K562 (cell line): ENCODE data around the gene ZBED4. TPM values are rescaled to one million over a fixed set of nuclear protein-coding genes. Genes with fewer than 3 reads are reported as not detected.

Source experiments
- ATAC-seq: fragments of 200-7000 bp; cut with Tn5 transposase; 3 replicates; pipeline ENCODE4 v1.9.1; 2020; ENCODE audit warnings: moderate library complexity
- BruUV-seq: library from RNA; stranded (reverse); fragments of 400-500 nt; replicated peaks from 2 replicates; lab custom pipeline; 2021; lab: Mats Ljungman, UMichigan
- CTCF ChIA-PET: fragments of 300-600 bp; formaldehyde crosslinking; extraction: SDS; loops from one replicate; lab custom pipeline; 2021; ENCODE audit warnings: low intra/inter-chr PET ratio; lab: Yijun Ruan, JAX
- POLR2A ChIA-PET: fragments of 300-600, 350-650 bp; sonication (Branson Sonifier 250); formaldehyde crosslinking; extraction: SDS; loops from one replicate; lab custom pipeline; 2021; ENCODE audit warnings: antibody characterized with exemption, inconsistent platforms; lab: Yijun Ruan, JAX
- DNase-seq, 4 experiments: peaks; one replicate each; pipeline versions ENCODE4 v3.0.0 to v3.0.0-alpha.2; 2011 to 2018; ENCODE audit warnings: low spot score in 3 of 4, mixed read lengths in 3 of 4; ENCODE audit errors: extremely low read depth in 1 of 4
- FAIRE-seq: peaks from 2 replicates; lab custom pipeline; 2011; peaks lifted over from hg19 to GRCh38; lab: Jason Lieb, UNC
- H2AFZ ChIP-seq: 2 replicates; pipeline ENCODE4 v1.6.0; 2011; ENCODE audit warnings: low read depth, low read length, control low read depth, inconsistent platforms
- H3K27ac ChIP-seq: fragments of 200-600 bp; 3 replicates; pipeline ENCODE4 v1.8.0; 2011; ENCODE audit warnings: low read depth, mild to moderate bottlenecking, control low read depth, inconsistent platforms, low read length, moderate library complexity, mixed read lengths; ENCODE audit errors: extremely low read depth
- H3K27me3 ChIP-seq, 2 experiments: fragments of 300-600 bp in 1 of 2; 2 replicates in 1 of 2; 3 replicates in 1 of 2; pipeline versions ENCODE4 v1.6.0 to v1.8.0; 2011; ENCODE audit warnings: inconsistent platforms in 2 of 2, low read length in 2 of 2, mild to moderate bottlenecking in 1 of 2, mixed read lengths in 1 of 2, moderate library complexity in 1 of 2; ENCODE audit not compliant: control insufficient read depth in 2 of 2, insufficient read depth in 2 of 2
- H3K36me3 ChIP-seq: fragments of 300-600 bp; 3 replicates; pipeline ENCODE4 v1.8.0; 2011; ENCODE audit warnings: mild to moderate bottlenecking, low read length, inconsistent platforms; ENCODE audit not compliant: control insufficient read depth, insufficient read depth
- H3K4me1 ChIP-seq, 2 experiments: fragments of 200-600 bp in 1 of 2; replicated peaks in 1 of 2; 2 replicates in 1 of 2; 3 replicates in 1 of 2; pipeline versions ENCODE4 v1.5.1 to v1.8.0; 2011; ENCODE audit warnings: inconsistent platforms in 2 of 2, low read length in 2 of 2, mild to moderate bottlenecking in 1 of 2, mixed read lengths in 1 of 2, moderate library complexity in 1 of 2; ENCODE audit not compliant: control insufficient read depth in 2 of 2, insufficient read depth in 2 of 2
- H3K4me2 ChIP-seq: 2 replicates; pipeline ENCODE4 v1.6.1; 2011; ENCODE audit warnings: low read length, control low read depth, inconsistent platforms, mixed read lengths; ENCODE audit not compliant: insufficient read depth
- H3K4me3 ChIP-seq: fragments of 200-600 bp; sonication (generic), shearing (Covaris generic); 2 replicates; pipeline ENCODE4 v1.5.1; 2016; ENCODE audit warnings: control low read depth, inconsistent platforms
- H3K79me2 ChIP-seq: fragments of 200-600 bp; 3 replicates; pipeline ENCODE4 v1.8.0; 2011; ENCODE audit warnings: low read length, inconsistent platforms; ENCODE audit not compliant: control insufficient read depth, insufficient read depth
- H3K9ac ChIP-seq, 2 experiments: 2 replicates each; pipeline versions ENCODE4 v1.6.0 to v1.6.1; 2011; ENCODE audit warnings: low read depth in 2 of 2, low read length in 2 of 2, control low read depth in 1 of 2, inconsistent platforms in 1 of 2, mild to moderate bottlenecking in 1 of 2, mixed read lengths in 1 of 2; ENCODE audit not compliant: insufficient read depth in 1 of 2
- H3K9me1 ChIP-seq: one replicate; pipeline ENCODE4 v1.6.0; 2011; ENCODE audit warnings: inconsistent platforms, mild to moderate bottlenecking, low read length, moderate library complexity; ENCODE audit not compliant: control insufficient read depth, insufficient read depth
- H3K9me3 ChIP-seq: replicated peaks from 2 replicates; pipeline ENCODE4 v1.5.1; 2011; ENCODE audit warnings: low read depth, low read length, inconsistent platforms; ENCODE audit not compliant: control insufficient read depth, insufficient read depth
- H4K20me1 ChIP-seq: replicated peaks from 2 replicates; pipeline ENCODE4 v1.6.1; 2011; ENCODE audit warnings: low read length, inconsistent platforms, mixed read lengths; ENCODE audit not compliant: control insufficient read depth, insufficient read depth
- ADNP ChIP-seq: fragments of 200-800 bp; sonication (Bioruptor generic); IDR thresholded peaks from 2 replicates; pipeline ENCODE4 v1.6.1; 2016; ENCODE audit warnings: missing genetic modification characterization, missing compliant biosample characterization
- CBFB ChIP-seq: sonication (generic); formaldehyde crosslinking; IDR thresholded peaks from 2 replicates; pipeline ENCODE4 v1.4.0; 2020; ENCODE audit warnings: mild to moderate bottlenecking, missing genetic modification reagents
- DPF2 ChIP-seq: fragments of 450-650 bp; IDR thresholded peaks from 2 replicates; pipeline ENCODE4 v1.6.1; 2016
- E2F3 ChIP-seq: fragments of 250-450 bp; sonication (Bioruptor Pico); IDR thresholded peaks from 2 replicates; pipeline ENCODE4 v1.4.0; 2020; ENCODE audit warnings: mild to moderate bottlenecking
- JUNB ChIP-seq: fragments of 450-650 bp; formaldehyde crosslinking; conservative IDR thresholded peaks from 2 replicates; pipeline ENCODE4 v1.4.0; 2020; ENCODE audit warnings: mild to moderate bottlenecking
- KLF1 ChIP-seq: fragments of 450-650 bp; IDR thresholded peaks from 2 replicates; pipeline ENCODE4 v1.6.1; 2016; ENCODE audit warnings: missing genetic modification characterization, missing compliant biosample characterization
- NCOA4 ChIP-seq: fragments of 450-650 bp; IDR thresholded peaks from 2 replicates; pipeline ENCODE4 v1.6.1; 2018; ENCODE audit warnings: mild to moderate bottlenecking; ENCODE audit not compliant: partially characterized antibody
- NFRKB ChIP-seq: fragments of 450-650 bp; IDR thresholded peaks from 2 replicates; pipeline ENCODE4 v1.6.1; 2016; ENCODE audit warnings: low read depth
- SETDB1 ChIP-seq: IDR thresholded peaks from one replicate; pipeline ENCODE4 v1.6.1; 2012; ENCODE audit warnings: low read length, control low read depth, inconsistent platforms
- SIN3B ChIP-seq: fragments of 450-650 bp; IDR thresholded peaks from 2 replicates; pipeline ENCODE4 v1.6.1; 2017; ENCODE audit warnings: low read depth, mild to moderate bottlenecking, moderate library complexity
- TAF1 ChIP-seq: IDR thresholded peaks from 2 replicates; pipeline ENCODE4 v1.6.1; 2011; ENCODE audit warnings: mild to moderate bottlenecking, low read length, moderate library complexity; ENCODE audit not compliant: insufficient read depth, control insufficient read depth, severe bottlenecking; ENCODE audit errors: extremely low read depth
- ZNF121 ChIP-seq: sonication (generic); formaldehyde crosslinking; conservative IDR thresholded peaks from 2 replicates; pipeline ENCODE4 v1.8.0; 2022; ENCODE audit warnings: missing genetic modification reagents
- ZNF175 ChIP-seq: fragments of 200-800 bp; sonication (Bioruptor generic); IDR thresholded peaks from 2 replicates; pipeline ENCODE4 v1.6.1; 2016; ENCODE audit warnings: low read depth, mild to moderate bottlenecking, missing genetic modification characterization, missing compliant biosample characterization
- ZSCAN29 ChIP-seq: fragments of 450-650 bp; IDR thresholded peaks from 2 replicates; pipeline ENCODE4 v1.6.1; 2017
- WGBS: fragments of 100-300 bp; shearing (Covaris generic); methylation state at CpG from one replicate; pipeline ENCODE4 v1.1.6; 2016; ENCODE audit warnings: low coverage, mixed read lengths; ENCODE audit not compliant: insufficient coverage; ENCODE audit errors: missing lambda C conversion rate; 5-methylcytosine and 5-hydroxymethylcytosine counted together
- in situ Hi-C: fragments of 300-500 bp; cut with MboI; formaldehyde crosslinking; loops from 4 replicates; pipeline ENCODE4 v1.15.0; 2018; ENCODE audit warnings: inconsistent platforms, mixed read lengths
- intact Hi-C: fragments of 100-400 bp; cut with micrococcal nuclease; formaldehyde crosslinking; loops from 2 replicates; pipeline ENCODE4 v1.14.2; 2022
- polyA plus RNA-seq, 8 experiments: library from polyadenylated mRNA; depleted of rRNA in 4 of 8; stranded (reverse) in 5 of 8; unstranded in 3 of 8; fragments of >200 nt; fragmentation: Nextera tagmentation in 2 of 8; fragmentation: Illumina TruSeq in 1 of 8; extraction: Ambion mirVana in 2 of 8; extraction: Trizol in 1 of 8; gene quantifications; 2 replicates each; pipeline versions ENCODE4 v1.2.1 to v1.2.3, GENCODE V29; 2011 to 2014; ENCODE audit warnings: inconsistent platforms in 1 of 8, missing spikeins in 1 of 8
- total RNA-seq, 7 experiments: library from RNA; depleted of rRNA in 6 of 7; stranded (reverse); fragments of >200 nt in 6 of 7; fragmentation: Illumina TruSeq in 2 of 7; extraction: Trizol in 2 of 7; gene quantifications; 2 replicates each; pipeline versions ENCODE4 v1.2.1 to v1.2.3, GENCODE V29; 2011 to 2021; ENCODE audit warnings: low replicate concordance in 1 of 7
- TF ChIP-seq, protein P1 (sequence below): IDR thresholded peaks from 2 replicates; pipeline ENCODE4 v1.6.1; 2011; ENCODE audit warnings: borderline replicate concordance, low read depth, mild to moderate bottlenecking, moderate library complexity, low read length; ENCODE audit not compliant: insufficient read depth, poor library complexity, severe bottlenecking

ZBED4 gene
- total and polyA plus RNA-seq, 9 of the 15 experiments (the other 6 are each of a cell fraction or from before 2014, with no cell fraction given): 1.5 to 16.8 (median 7.4) TPM

DNA sequence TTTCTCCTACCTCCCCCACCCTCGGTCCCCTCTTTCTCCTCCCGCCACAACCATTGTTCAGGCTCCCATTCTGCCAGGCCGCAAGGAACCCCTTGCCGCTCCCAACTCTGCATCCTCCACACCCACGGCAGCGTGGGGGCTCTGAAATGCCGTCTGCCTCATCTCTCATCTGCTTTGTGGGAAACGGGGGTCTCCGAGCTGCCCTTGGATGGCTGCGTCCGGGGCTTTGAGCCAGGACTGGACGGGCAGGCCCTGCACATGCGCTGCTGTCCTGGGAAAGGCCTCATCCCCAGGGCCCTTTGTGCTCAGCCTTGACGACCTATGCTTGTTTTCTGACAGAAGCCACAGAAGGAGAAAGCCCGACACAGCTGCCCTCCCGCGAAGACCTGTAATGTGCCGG is 73.3 kb downstream of the ZBED4 start:
- intact Hi-C loops: no loop called here
- Histone ChIP-seq H4K20me1 (no peaks in the 10 kb centered on the region), H3K36me3 (0 out of 3 replicates have a peak, but pooled peaks cover 2% of the 10 kb centered on the region), H3K9ac (no peak overlapping the region), H3K9me1 (no peaks in the 10 kb centered on the region), H3K9me3 (no peaks in the 10 kb centered on the region), H3K4me3 (no peak overlapping the region), H3K27ac (no peak overlapping the region), H2AFZ (no peak overlapping the region), H3K4me1 (peaks cover 2 to 35% of the 10 kb centered on the region in 2 experiments; a peak in 3 of 5 replicates), H3K4me2 (no peak overlapping the region), H3K79me2 (no peaks in the 10 kb centered on the region), H3K27me3 (no peaks in the 10 kb centered on the region)
- no TSS peak for BruUV-seq
- FAIRE-seq (no peak), ATAC-seq (no peak), DNase-seq (no peak)
- CTCF ChIA-PET: interaction anchor here (1.8 kb wide), 1 partner anchor 160 kb away, joined by 5 read pairs; no protein-coding TSS in a partner anchor
- no peak for TF ChIP-seq ZNF175
- TF ChIP-seq, protein P1, sequence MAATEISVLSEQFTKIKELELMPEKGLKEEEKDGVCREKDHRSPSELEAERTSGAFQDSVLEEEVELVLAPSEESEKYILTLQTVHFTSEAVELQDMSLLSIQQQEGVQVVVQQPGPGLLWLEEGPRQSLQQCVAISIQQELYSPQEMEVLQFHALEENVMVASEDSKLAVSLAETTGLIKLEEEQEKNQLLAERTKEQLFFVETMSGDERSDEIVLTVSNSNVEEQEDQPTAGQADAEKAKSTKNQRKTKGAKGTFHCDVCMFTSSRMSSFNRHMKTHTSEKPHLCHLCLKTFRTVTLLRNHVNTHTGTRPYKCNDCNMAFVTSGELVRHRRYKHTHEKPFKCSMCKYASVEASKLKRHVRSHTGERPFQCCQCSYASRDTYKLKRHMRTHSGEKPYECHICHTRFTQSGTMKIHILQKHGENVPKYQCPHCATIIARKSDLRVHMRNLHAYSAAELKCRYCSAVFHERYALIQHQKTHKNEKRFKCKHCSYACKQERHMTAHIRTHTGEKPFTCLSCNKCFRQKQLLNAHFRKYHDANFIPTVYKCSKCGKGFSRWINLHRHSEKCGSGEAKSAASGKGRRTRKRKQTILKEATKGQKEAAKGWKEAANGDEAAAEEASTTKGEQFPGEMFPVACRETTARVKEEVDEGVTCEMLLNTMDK: no peak
- no peak for TF ChIP-seq NCOA4
- TF ChIP-seq SIN3B: no peak
- TF ChIP-seq ZNF121 (CRISPR knock-in tag): no peak
- no peak for TF ChIP-seq ADNP
- no peak for TF ChIP-seq E2F3 (CRISPR knock-in tag)
- TF ChIP-seq KLF1 (tag): no peak
- no peak for TF ChIP-seq JUNB
- no peak for TF ChIP-seq SETDB1
- TF ChIP-seq ZSCAN29: no peak
- TF ChIP-seq DPF2: no peak
- TF ChIP-seq CBFB (CRISPR knock-in tag): no peak
- no peak for TF ChIP-seq TAF1
- no peak for TF ChIP-seq NFRKB
- WGBS: 96% methylated on average over 4 of the region's 18 CpGs
- in situ Hi-C loops: no loop called here
- POLR2A ChIA-PET: interaction anchor here (0.7 kb wide), 1 partner anchor 100 kb away, joined by 3 read pairs; no protein-coding TSS in a partner anchor
